ENCODE measurements around the gene PRKAG3.

Gene PRKAG3

GRCh38 chr2:218831378-218831990 is at the start of gene PRKAG3:
Gene PRKAG3 (minus strand): TSS chr2:218831803.
- no peak for DNase-seq

- DNase-seq = no peak
Observed at GRCh38 chr2:218880859-218881594, 49.4 kb upstream of the PRKAG3 start.

GRCh38 chr2:218880102-218880858 is 48.7 kb upstream of the PRKAG3 start, which contains the start of gene WNT10A:
Gene WNT10A (plus strand): TSS chr2:218880852. CDS start chr2:218880996, 144 bp downstream.
- DNase-seq = peak; percentile 39

GRCh38 chr2:218879776-218880101 is 48.1 kb upstream of the PRKAG3 start:
- DNase-seq = no peak

GRCh38 chr2:218878926-218879761 is 47.5 kb upstream of the PRKAG3 start:
- no peak for DNase-seq

- DNase-seq = no peak
Observed at GRCh38 chr2:218878486-218878885, 46.9 kb upstream of the PRKAG3 start.

GRCh38 chr2:218877891-218878290 is 46.3 kb upstream of the PRKAG3 start:
- no peak for DNase-seq

- DNase-seq = no peak
Observed at GRCh38 chr2:218877331-218877730, 45.7 kb upstream of the PRKAG3 start.

- peak; percentile 16 for DNase-seq
Observed at GRCh38 chr2:218876562-218877219, 45.1 kb upstream of the PRKAG3 start.

- no peak for DNase-seq
Observed at GRCh38 chr2:218875692-218876246, 44.2 kb upstream of the PRKAG3 start.

- no peak for DNase-seq
Observed at GRCh38 chr2:218873359-218874194, 42.0 kb upstream of the PRKAG3 start.

- no peak for DNase-seq
Observed at GRCh38 chr2:218872645-218873358, 41.2 kb upstream of the PRKAG3 start.

- no peak for DNase-seq
Observed at GRCh38 chr2:218871345-218872302, 40.0 kb upstream of the PRKAG3 start.

- no peak for DNase-seq
Observed at GRCh38 chr2:218870984-218871344, 39.4 kb upstream of the PRKAG3 start.

- no peak for DNase-seq
Observed at GRCh38 chr2:218869064-218869463, 37.5 kb upstream of the PRKAG3 start.

- no peak for DNase-seq
Observed at GRCh38 chr2:218867900-218868299, 36.3 kb upstream of the PRKAG3 start.

GRCh38 chr2:218865999-218866398 is 34.4 kb upstream of the PRKAG3 start:
- no peak for DNase-seq

- no peak for DNase-seq
Observed at GRCh38 chr2:218865396-218865795, 33.8 kb upstream of the PRKAG3 start.

GRCh38 chr2:218863021-218863520 is 31.5 kb upstream of the PRKAG3 start:
- DNase-seq = no peak
